Thoracic aorta (tissue), 2 donors: Measurements from ENCODE around the gene GAGE10. TPM values are rescaled to one million over a fixed set of nuclear protein-coding genes. Genes with fewer than 3 reads are reported as not detected.
"Not testable (repeated sequence)": the region's sequence is repeated elsewhere in the genome, so short reads cannot be mapped to it uniquely, and the experiment has no call there.

Experiments
- ATAC-seq: fragments of 150-250 bp; one replicate; pipeline ENCODE4 v1.8.0; 2017; ENCODE audit warnings: low read depth; ENCODE audit not compliant: insufficient number of reproducible peaks, low FRiP score
- DNase-seq: peaks from one replicate; pipeline ENCODE4 v3.0.0-alpha.2; 2020; ENCODE audit warnings: low spot score
- H3K27ac ChIP-seq, 2 donors: fragments of 200-600 bp; sonication (generic); 1 replicate in 1 of 2; 2 replicates in 1 of 2; pipeline ENCODE4 v1.5.1; 2016; ENCODE audit warnings: mild to moderate bottlenecking in 2 of 2, moderate library complexity in 2 of 2
- H3K27me3 ChIP-seq: fragments of 200-600 bp; sonication (generic); replicated peaks from 2 replicates; pipeline ENCODE4 v1.6.0; 2016; ENCODE audit warnings: mild to moderate bottlenecking; ENCODE audit not compliant: insufficient read depth
- H3K36me3 ChIP-seq: fragments of 200-600 bp; sonication (generic); one replicate; pipeline ENCODE4 v1.5.1; 2016
- H3K4me1 ChIP-seq, 2 donors: fragments of 200-600 bp; sonication (generic); 1 replicate in 1 of 2; 2 replicates in 1 of 2; pipeline versions ENCODE4 v1.5.1 to v1.6.0; 2016; ENCODE audit warnings: low read depth in 2 of 2, mild to moderate bottlenecking in 1 of 2; ENCODE audit not compliant: control insufficient read depth in 1 of 2
- H3K4me3 ChIP-seq: fragments of 200-600 bp; sonication (generic); 2 replicates; pipeline ENCODE4 v1.5.1; 2016; ENCODE audit warnings: mild to moderate bottlenecking
- H3K9me3 ChIP-seq: fragments of 200-600 bp; sonication (generic); 2 replicates; pipeline ENCODE4 v1.5.1; 2016
- total RNA-seq, 2 donors: library from RNA; depleted of rRNA; stranded (reverse); fragments of >200 nt; gene quantifications; one replicate each; pipeline versions ENCODE4 v1.1.0 to v1.2.3, GENCODE V29; 2016
- TF ChIP-seq, protein P1 (sequence below): fragments of 200-600 bp; sonication (generic); IDR thresholded peaks from one replicate; pipeline ENCODE4 v1.5.1; 2019; ENCODE audit warnings: antibody characterized with exemption

GAGE10 gene
- total RNA-seq, 2 donors from 2014 or later, result not detected

- DNase-seq (no peak), ATAC-seq (no peak)
- no peaks in the 10 kb centered on the region for H3K9me3 ChIP-seq
- H3K36me3 ChIP-seq, result no peaks in the 10 kb centered on the region
- no peak overlapping the region for H3K4me3 ChIP-seq
- H3K27ac ChIP-seq, result no peak overlapping the region
- TF ChIP-seq, protein P1, sequence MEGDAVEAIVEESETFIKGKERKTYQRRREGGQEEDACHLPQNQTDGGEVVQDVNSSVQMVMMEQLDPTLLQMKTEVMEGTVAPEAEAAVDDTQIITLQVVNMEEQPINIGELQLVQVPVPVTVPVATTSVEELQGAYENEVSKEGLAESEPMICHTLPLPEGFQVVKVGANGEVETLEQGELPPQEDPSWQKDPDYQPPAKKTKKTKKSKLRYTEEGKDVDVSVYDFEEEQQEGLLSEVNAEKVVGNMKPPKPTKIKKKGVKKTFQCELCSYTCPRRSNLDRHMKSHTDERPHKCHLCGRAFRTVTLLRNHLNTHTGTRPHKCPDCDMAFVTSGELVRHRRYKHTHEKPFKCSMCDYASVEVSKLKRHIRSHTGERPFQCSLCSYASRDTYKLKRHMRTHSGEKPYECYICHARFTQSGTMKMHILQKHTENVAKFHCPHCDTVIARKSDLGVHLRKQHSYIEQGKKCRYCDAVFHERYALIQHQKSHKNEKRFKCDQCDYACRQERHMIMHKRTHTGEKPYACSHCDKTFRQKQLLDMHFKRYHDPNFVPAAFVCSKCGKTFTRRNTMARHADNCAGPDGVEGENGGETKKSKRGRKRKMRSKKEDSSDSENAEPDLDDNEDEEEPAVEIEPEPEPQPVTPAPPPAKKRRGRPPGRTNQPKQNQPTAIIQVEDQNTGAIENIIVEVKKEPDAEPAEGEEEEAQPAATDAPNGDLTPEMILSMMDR, result no peak
- no peaks in the 10 kb centered on the region for H3K27me3 ChIP-seq
- H3K4me1 ChIP-seq, result no peaks in the 10 kb centered on the region
Observed at GRCh38 chrX:49292400-49293362, 10.8 kb upstream of the GAGE10 start.

DNA sequence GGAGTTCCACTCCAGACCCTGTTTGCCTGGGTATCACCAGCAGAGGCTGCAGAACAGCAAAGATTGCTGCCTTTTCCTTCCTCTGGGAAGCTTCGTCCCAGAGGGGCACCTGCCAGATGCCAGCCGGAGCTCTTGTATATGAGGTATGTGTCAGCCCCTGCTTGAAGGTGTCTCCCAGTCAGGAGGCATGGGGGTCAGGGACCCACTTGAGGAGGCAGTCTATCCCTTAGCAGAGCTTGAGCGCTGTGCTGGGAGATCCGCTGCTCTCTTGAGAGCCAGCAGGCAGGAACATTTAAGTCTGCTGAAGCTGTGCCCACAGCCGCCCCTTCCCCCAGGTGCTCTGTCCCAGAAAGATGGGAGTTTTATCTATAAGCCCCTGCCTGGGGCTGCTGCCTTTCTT lies 4.2 kb upstream of the GAGE10 start:
- not testable (repeated sequence) for H3K4me1 ChIP-seq, H3K27me3 ChIP-seq, ATAC-seq, H3K4me3 ChIP-seq, H3K9me3 ChIP-seq, H3K36me3 ChIP-seq, DNase-seq, H3K27ac ChIP-seq

- no peaks in the 10 kb centered on the region for H3K27me3 ChIP-seq
- TF ChIP-seq, protein P1, result no peak
- H3K9me3 ChIP-seq, result no peaks in the 10 kb centered on the region
- no peaks in the 10 kb centered on the region for H3K36me3 ChIP-seq
- H3K4me3 ChIP-seq, result no peak overlapping the region
- DNase-seq, result no peak
- no peak overlapping the region for H3K27ac ChIP-seq
- no peaks in the 10 kb centered on the region for H3K4me1 ChIP-seq
- no peak for ATAC-seq
Observed at GRCh38 chrX:49300703-49301102, 2.7 kb upstream of the GAGE10 start.

DNA sequence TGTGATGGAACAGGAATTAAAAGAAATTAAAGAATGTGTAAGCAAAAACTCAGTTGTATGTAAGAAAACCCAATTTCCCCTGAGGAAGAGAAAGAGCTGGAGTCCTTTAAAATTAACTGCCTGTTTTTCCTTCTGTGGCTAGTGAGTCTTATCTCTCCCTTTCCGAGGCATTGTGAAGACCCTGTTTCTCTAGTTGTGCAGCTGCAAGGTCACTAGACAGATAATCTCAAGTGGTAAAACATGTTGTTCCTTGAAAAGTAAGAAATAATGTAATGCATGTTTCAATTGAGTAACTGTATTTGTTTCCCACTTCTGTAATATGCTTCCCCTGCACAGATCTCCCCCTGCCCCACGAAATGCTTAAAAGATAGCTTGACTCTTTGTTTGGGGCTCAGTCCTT lies 4.3 kb downstream of the GAGE10 start:
- not testable (repeated sequence) for H3K27ac ChIP-seq, H3K9me3 ChIP-seq, H3K4me3 ChIP-seq, DNase-seq, ATAC-seq, H3K36me3 ChIP-seq, H3K4me1 ChIP-seq, H3K27me3 ChIP-seq

GRCh38 chrX:49308604-49309269 lies 5.3 kb downstream of the GAGE10 start:
- H3K27me3 ChIP-seq, result no peaks in the 10 kb centered on the region
- DNase-seq (no peak), ATAC-seq (no peak)
- peak overlapping the region; percentile 73 for H3K4me3 ChIP-seq
- H3K9me3 ChIP-seq, result no peaks in the 10 kb centered on the region
- TF ChIP-seq, protein P1, result no peak
- peak overlapping the region; percentile 61 to 77 for H3K27ac ChIP-seq
- peaks cover 0 to 7% of the 10 kb centered on the region in 2 donors for H3K4me1 ChIP-seq
- H3K36me3 ChIP-seq, result no peaks in the 10 kb centered on the region

- Histone ChIP-seq H3K27me3 (no peaks in the 10 kb centered on the region), H3K4me1 (peaks cover 0 to 7% of the 10 kb centered on the region in 2 donors), H3K9me3 (no peaks in the 10 kb centered on the region), H3K27ac (peak overlapping the region; percentile 69 to 77), H3K4me3 (peak overlapping the region; percentile 73), H3K36me3 (no peaks in the 10 kb centered on the region)
- ATAC-seq, result no peak
- TF ChIP-seq, protein P1, result no peak
- no peak for DNase-seq
Observed at GRCh38 chrX:49309401-49309981, 6.0 kb downstream of the GAGE10 start.
